B cell (primary cell): ENCODE data around the gene NTM.

ENCODE experiments used
- EZH2 ChIP-seq: IDR thresholded peaks from 2 replicates; pipeline ENCODE4 v1.6.1; 2012; ENCODE audit warnings: borderline replicate concordance, low read depth, mild to moderate bottlenecking, moderate library complexity, low read length; ENCODE audit not compliant: insufficient read depth, poor library complexity, severe bottlenecking
- TF ChIP-seq, protein P1 (sequence below): fragments of 200-600 bp; IDR thresholded peaks from one replicate; pipeline ENCODE4 v1.8.0; 2022; ENCODE audit warnings: antibody characterized with exemption, mild to moderate bottlenecking

DNA sequence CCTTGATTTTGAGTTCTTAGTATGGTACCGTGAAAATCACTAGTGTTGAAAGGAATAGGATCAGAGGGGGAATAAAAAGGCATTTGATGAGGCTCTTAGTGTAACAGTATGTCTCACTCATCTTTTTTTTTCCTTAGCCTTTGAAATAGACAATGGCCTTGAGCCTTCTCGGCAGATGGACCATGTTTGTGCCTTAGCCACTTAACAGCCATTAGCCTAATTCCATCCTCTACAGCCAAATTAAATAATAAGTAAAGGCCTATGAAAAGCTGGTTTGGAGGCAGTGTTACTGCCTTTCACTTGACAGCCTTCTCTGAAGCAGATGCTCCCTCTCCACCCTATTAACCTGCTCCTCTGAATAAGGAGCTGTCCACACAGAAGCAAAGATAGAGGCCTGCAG lies 580.7 kb downstream of the NTM start:
- TF ChIP-seq, protein P1, sequence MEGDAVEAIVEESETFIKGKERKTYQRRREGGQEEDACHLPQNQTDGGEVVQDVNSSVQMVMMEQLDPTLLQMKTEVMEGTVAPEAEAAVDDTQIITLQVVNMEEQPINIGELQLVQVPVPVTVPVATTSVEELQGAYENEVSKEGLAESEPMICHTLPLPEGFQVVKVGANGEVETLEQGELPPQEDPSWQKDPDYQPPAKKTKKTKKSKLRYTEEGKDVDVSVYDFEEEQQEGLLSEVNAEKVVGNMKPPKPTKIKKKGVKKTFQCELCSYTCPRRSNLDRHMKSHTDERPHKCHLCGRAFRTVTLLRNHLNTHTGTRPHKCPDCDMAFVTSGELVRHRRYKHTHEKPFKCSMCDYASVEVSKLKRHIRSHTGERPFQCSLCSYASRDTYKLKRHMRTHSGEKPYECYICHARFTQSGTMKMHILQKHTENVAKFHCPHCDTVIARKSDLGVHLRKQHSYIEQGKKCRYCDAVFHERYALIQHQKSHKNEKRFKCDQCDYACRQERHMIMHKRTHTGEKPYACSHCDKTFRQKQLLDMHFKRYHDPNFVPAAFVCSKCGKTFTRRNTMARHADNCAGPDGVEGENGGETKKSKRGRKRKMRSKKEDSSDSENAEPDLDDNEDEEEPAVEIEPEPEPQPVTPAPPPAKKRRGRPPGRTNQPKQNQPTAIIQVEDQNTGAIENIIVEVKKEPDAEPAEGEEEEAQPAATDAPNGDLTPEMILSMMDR, result no peak
- no peak for TF ChIP-seq EZH2
